Peyer's patch (tissue), 4 donors: Measurements from ENCODE around the gene PDE12. TPM values are rescaled to one million over a fixed set of nuclear protein-coding genes. Genes with fewer than 3 reads are reported as not detected.

Experiments used
- DNase-seq, 3 donors: peaks; one replicate each; pipeline ENCODE4 v3.0.0-alpha.2; 2017 to 2019
- H3K27ac ChIP-seq, 4 donors: fragments of 200-600 bp; sonication (generic); one replicate each; pipeline ENCODE4 v1.5.1; 2016 to 2019
- H3K27me3 ChIP-seq, 2 donors: fragments of 200-600 bp; sonication (generic); one replicate each; pipeline ENCODE4 v1.5.1; 2019
- H3K36me3 ChIP-seq, 3 donors: fragments of 200-600 bp; sonication (generic); one replicate each; pipeline ENCODE4 v1.5.1; 2016 to 2019
- H3K4me1 ChIP-seq, 4 donors: fragments of 200-600 bp; sonication (generic); one replicate each; pipeline ENCODE4 v1.5.1; 2016 to 2019
- H3K4me3 ChIP-seq, 4 donors: fragments of 200-600 bp; sonication (generic); 1 replicate in 3 of 4; 2 replicates in 1 of 4; pipeline ENCODE4 v1.5.1; 2016 to 2019; ENCODE audit warnings: mild to moderate bottlenecking in 1 of 4
- H3K9me3 ChIP-seq, 4 donors: fragments of 200-600 bp; sonication (generic); one replicate each; pipeline ENCODE4 v1.5.1; 2016 to 2019; ENCODE audit warnings: mild to moderate bottlenecking in 1 of 4
- POLR2A ChIP-seq, 2 donors: fragments of 450-650 bp; IDR thresholded peaks; one replicate each; pipeline ENCODE4 v1.5.1; 2017; ENCODE audit warnings: antibody characterized with exemption in 2 of 2, mild to moderate bottlenecking in 2 of 2, moderate library complexity in 2 of 2
- total RNA-seq, 4 donors: library from RNA; depleted of rRNA; stranded (reverse); fragments of >200 nt; gene quantifications; one replicate each; pipeline ENCODE4 v1.1.0, GENCODE V29; 2016
- TF ChIP-seq, protein P1 (sequence below), 6 experiments: fragments of 450-650 bp in 4 of 6; fragments of 200-600 bp in 2 of 6; sonication (generic) in 1 of 6; IDR thresholded peaks; one replicate each; pipeline ENCODE4 v1.5.1; 2017 to 2019; ENCODE audit warnings: antibody characterized with exemption in 6 of 6, mild to moderate bottlenecking in 3 of 6, moderate library complexity in 1 of 6

PDE12 gene
- 10 to 100 TPM; 16.5 to 25.9 (median 22.2) TPM for total RNA-seq

- H3K4me3 ChIP-seq: peak within 1 kb of the TSS; percentile 76 to 91 (median 86)
- H3K4me1 ChIP-seq: peaks cover 0 to 32% (median 16%) of the 10 kb centered on the region in 4 donors
- no peaks in the 10 kb centered on the region for H3K27me3 ChIP-seq
- peaks cover 0 to 20% (median 0%) of the 10 kb centered on the region in 3 donors for H3K36me3 ChIP-seq
- peak; percentile 90 to 94 (median 90) for DNase-seq
- peak within 1 kb of the TSS; percentile 89 to 92 (median 91) for H3K27ac ChIP-seq
- H3K9me3 ChIP-seq: no peaks in the 10 kb centered on the region
- TF ChIP-seq, protein P1, sequence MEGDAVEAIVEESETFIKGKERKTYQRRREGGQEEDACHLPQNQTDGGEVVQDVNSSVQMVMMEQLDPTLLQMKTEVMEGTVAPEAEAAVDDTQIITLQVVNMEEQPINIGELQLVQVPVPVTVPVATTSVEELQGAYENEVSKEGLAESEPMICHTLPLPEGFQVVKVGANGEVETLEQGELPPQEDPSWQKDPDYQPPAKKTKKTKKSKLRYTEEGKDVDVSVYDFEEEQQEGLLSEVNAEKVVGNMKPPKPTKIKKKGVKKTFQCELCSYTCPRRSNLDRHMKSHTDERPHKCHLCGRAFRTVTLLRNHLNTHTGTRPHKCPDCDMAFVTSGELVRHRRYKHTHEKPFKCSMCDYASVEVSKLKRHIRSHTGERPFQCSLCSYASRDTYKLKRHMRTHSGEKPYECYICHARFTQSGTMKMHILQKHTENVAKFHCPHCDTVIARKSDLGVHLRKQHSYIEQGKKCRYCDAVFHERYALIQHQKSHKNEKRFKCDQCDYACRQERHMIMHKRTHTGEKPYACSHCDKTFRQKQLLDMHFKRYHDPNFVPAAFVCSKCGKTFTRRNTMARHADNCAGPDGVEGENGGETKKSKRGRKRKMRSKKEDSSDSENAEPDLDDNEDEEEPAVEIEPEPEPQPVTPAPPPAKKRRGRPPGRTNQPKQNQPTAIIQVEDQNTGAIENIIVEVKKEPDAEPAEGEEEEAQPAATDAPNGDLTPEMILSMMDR (IDR thresholded peaks at IDR 0.05): no peak
- TF ChIP-seq POLR2A (IDR thresholded peaks at IDR 0.05): peak; percentile 68 to 71
Observed at GRCh38 chr3:57555738-57556458, at the start of gene PDE12. Gene PDE12 (plus strand): TSS chr3:57556274. CDS start chr3:57556380, 106 bp downstream.

GRCh38 chr3:57512166-57512565 is 43.9 kb upstream of the PDE12 start:
- Histone ChIP-seq H3K4me3 (no peak overlapping the region), H3K36me3 (no peaks in the 10 kb centered on the region), H3K27ac (no peak overlapping the region), H3K9me3 (no peaks in the 10 kb centered on the region), H3K27me3 (no peaks in the 10 kb centered on the region), H3K4me1 (no peaks in the 10 kb centered on the region)
- TF ChIP-seq, protein P1 (IDR thresholded peaks at IDR 0.05): no peak
- TF ChIP-seq POLR2A (IDR thresholded peaks at IDR 0.05): no peak
- DNase-seq: no peak

GRCh38 chr3:57518276-57518915 is 37.7 kb upstream of the PDE12 start:
- H3K36me3 ChIP-seq: no peaks in the 10 kb centered on the region
- no peaks in the 10 kb centered on the region for H3K9me3 ChIP-seq

GRCh38 chr3:57530071-57530608 is 25.9 kb upstream of the PDE12 start:
- no peaks in the 10 kb centered on the region for H3K27me3 ChIP-seq
- H3K9me3 ChIP-seq: no peaks in the 10 kb centered on the region
- no peak overlapping the region for H3K4me3 ChIP-seq
- TF ChIP-seq POLR2A (IDR thresholded peaks at IDR 0.05): no peak
- no peaks in the 10 kb centered on the region for H3K4me1 ChIP-seq
- no peak overlapping the region for H3K27ac ChIP-seq
- DNase-seq: no peak
- H3K36me3 ChIP-seq: no peaks in the 10 kb centered on the region

More at GRCh38 chr3:57518276-57518915, 37.7 kb upstream of the PDE12 start:
- Histone ChIP-seq H3K27ac (no peak overlapping the region), H3K27me3 (no peaks in the 10 kb centered on the region), H3K4me3 (no peak overlapping the region), H3K4me1 (no peaks in the 10 kb centered on the region)
- no peak for DNase-seq
- no peak for TF ChIP-seq POLR2A (IDR thresholded peaks at IDR 0.05)
- TF ChIP-seq, protein P1 (IDR thresholded peaks at IDR 0.05): no peak

DNA sequence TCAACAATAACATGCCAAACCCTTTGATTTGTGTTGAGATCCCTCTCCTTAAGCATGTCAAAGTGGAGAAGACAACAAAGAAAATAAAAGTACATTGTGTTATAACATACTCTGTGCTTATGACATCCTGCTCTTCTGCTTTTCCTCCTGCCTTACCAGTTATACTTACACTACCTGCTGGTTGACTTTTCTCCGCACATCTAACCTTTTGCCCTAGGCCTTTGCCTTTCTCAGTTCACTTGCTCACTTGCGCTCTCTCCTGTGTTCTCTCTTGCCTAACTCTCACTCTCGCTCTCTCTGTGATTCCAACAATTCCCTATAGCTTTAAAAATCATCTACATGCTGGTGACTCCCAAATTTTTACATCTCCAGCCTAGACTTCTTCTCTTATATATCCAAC is 17.6 kb upstream of the PDE12 start:
- DNase-seq: no peak
- no peak overlapping the region for H3K4me3 ChIP-seq
- TF ChIP-seq POLR2A (IDR thresholded peaks at IDR 0.05): no peak
- TF ChIP-seq, protein P1 (IDR thresholded peaks at IDR 0.05): no peak
- H3K27ac ChIP-seq: no peak overlapping the region
- no peaks in the 10 kb centered on the region for H3K9me3 ChIP-seq
- no peaks in the 10 kb centered on the region for H3K36me3 ChIP-seq
- H3K27me3 ChIP-seq: no peaks in the 10 kb centered on the region
- H3K4me1 ChIP-seq: no peaks in the 10 kb centered on the region
